22Rv1 (cell line): ENCODE data around the gene OR2L8.

Experiments used
- CTCF ChIP-seq: fragments of 450-650 bp; IDR thresholded peaks from 2 replicates; pipeline ENCODE4 v1.5.1; 2017; ENCODE audit warnings: mild to moderate bottlenecking
- ZFX ChIP-seq: fragments of 450-650 bp; IDR thresholded peaks from 2 replicates; pipeline ENCODE4 v1.6.1; 2017; ENCODE audit warnings: antibody characterized with exemption, borderline replicate concordance

GRCh38 chr1:247905181-247905580 is 43.5 kb upstream of the OR2L8 start:
- TF ChIP-seq CTCF (no peak), ZFX (no peak)
